ENCODE data around the gene ADCY5.
A peak's percentile ranks its signal among the peaks of the same experiment; 100 is the strongest.

Gene ADCY5

GRCh38 chr3:123342631-123343080 is 106.2 kb downstream of the ADCY5 start:
- DNase-seq (ENCODE audit: low spot score) = no peak

GRCh38 chr3:123341871-123342630 is 106.8 kb downstream of the ADCY5 start:
- no peak for DNase-seq (ENCODE audit: low spot score)

GRCh38 chr3:123340336-123340735 is 108.6 kb downstream of the ADCY5 start:
- DNase-seq (ENCODE audit: low spot score) = no peak

- no peak for DNase-seq (ENCODE audit: low spot score)
Observed at GRCh38 chr3:123339302-123339701, 109.6 kb downstream of the ADCY5 start.

GRCh38 chr3:123338620-123339061 is 110.2 kb downstream of the ADCY5 start:
- no peak for DNase-seq (ENCODE audit: low spot score)

GRCh38 chr3:123337948-123338619 is 110.8 kb downstream of the ADCY5 start:
- no peak for DNase-seq (ENCODE audit: low spot score)

- DNase-seq (ENCODE audit: low spot score) = no peak
Observed at GRCh38 chr3:123337226-123337625, 111.7 kb downstream of the ADCY5 start.

GRCh38 chr3:123336441-123336851 is 112.4 kb downstream of the ADCY5 start:
- no peak for DNase-seq (ENCODE audit: low spot score)

- DNase-seq (ENCODE audit: low spot score) = no peak
Observed at GRCh38 chr3:123336001-123336400, 112.9 kb downstream of the ADCY5 start.

GRCh38 chr3:123335007-123335670 is 113.8 kb downstream of the ADCY5 start:
- no peak for DNase-seq (ENCODE audit: low spot score)

GRCh38 chr3:123334056-123334455 is 114.8 kb downstream of the ADCY5 start:
- no peak for DNase-seq (ENCODE audit: low spot score)

- no peak for DNase-seq (ENCODE audit: low spot score)
Observed at GRCh38 chr3:123333401-123333800, 115.5 kb downstream of the ADCY5 start.

GRCh38 chr3:123332124-123332641 is 116.7 kb downstream of the ADCY5 start:
- no peak for DNase-seq (ENCODE audit: low spot score)

GRCh38 chr3:123331651-123332050 is 117.2 kb downstream of the ADCY5 start:
- no peak for DNase-seq (ENCODE audit: low spot score)

- no peak for DNase-seq (ENCODE audit: low spot score)
Observed at GRCh38 chr3:123331006-123331405, 117.9 kb downstream of the ADCY5 start.

GRCh38 chr3:123330441-123330991 is 118.4 kb downstream of the ADCY5 start:
- DNase-seq (ENCODE audit: low spot score) = no peak

- no peak for DNase-seq (ENCODE audit: low spot score)
Observed at GRCh38 chr3:123329636-123330340, 119.1 kb downstream of the ADCY5 start.

- DNase-seq (ENCODE audit: low spot score) = peak; percentile 64
Observed at GRCh38 chr3:123328851-123329635, 119.8 kb downstream of the ADCY5 start.

- no peak for DNase-seq (ENCODE audit: low spot score)
Observed at GRCh38 chr3:123327956-123328850, 120.7 kb downstream of the ADCY5 start.

GRCh38 chr3:123327480-123327879 is 121.4 kb downstream of the ADCY5 start:
- no peak for DNase-seq (ENCODE audit: low spot score)
